GM12878 (cell line): ENCODE data around the gene APLP2.

Experiments
- CBX5 ChIP-seq: sonication (generic); IDR thresholded peaks from 2 replicates; pipeline ENCODE4 v1.6.1; 2016; ENCODE audit warnings: low read depth, moderate library complexity, mild to moderate bottlenecking, inconsistent platforms
- CTCF ChIP-seq, 3 experiments: IDR thresholded peaks in 2 of 3; conservative IDR thresholded peaks in 1 of 3; 2 replicates each; pipeline ENCODE4 v1.5.1; 2011; ENCODE audit warnings: low read depth in 3 of 3, low read length in 3 of 3, mild to moderate bottlenecking in 3 of 3, control low read depth in 2 of 3, moderate library complexity in 2 of 3, inconsistent platforms in 1 of 3, mixed read lengths in 1 of 3; ENCODE audit not compliant: control insufficient read depth in 2 of 3, insufficient read depth in 1 of 3; ENCODE audit errors: extremely low read depth in 1 of 3
- EP300 ChIP-seq, 2 experiments: fragments of 150-350 bp in 1 of 2; IDR thresholded peaks; 2 replicates each; pipeline ENCODE4 v1.6.1; 2011 to 2012; ENCODE audit warnings: low read depth in 2 of 2, low read length in 2 of 2, borderline replicate concordance in 1 of 2, improper control_type of control experiment in 1 of 2, inconsistent platforms in 1 of 2; ENCODE audit not compliant: control insufficient read depth in 1 of 2
- HDAC6 ChIP-seq: fragments of 200-600 bp; sonication (generic); IDR thresholded peaks from one replicate; pipeline ENCODE4 v1.8.0; 2017; ENCODE audit warnings: antibody characterized with exemption; ENCODE audit not compliant: unreplicated experiment
- MEF2A ChIP-seq: IDR thresholded peaks from 2 replicates; pipeline ENCODE4 v1.6.1; 2011; ENCODE audit warnings: low read depth, mild to moderate bottlenecking, low read length, moderate library complexity; ENCODE audit not compliant: insufficient read depth
- NRF1 ChIP-seq: conservative IDR thresholded peaks from 2 replicates; pipeline ENCODE4 v1.6.1; 2011; ENCODE audit warnings: mild to moderate bottlenecking, low read depth, low read length, improper control_type of control experiment
- POLR2A ChIP-seq: IDR thresholded peaks from 2 replicates; pipeline ENCODE4 v1.6.1; 2011; ENCODE audit warnings: low read depth, mild to moderate bottlenecking, low read length
- SREBF1 ChIP-seq: IDR thresholded peaks from 2 replicates; pipeline ENCODE4 v1.6.1; 2012; ENCODE audit warnings: mild to moderate bottlenecking, low read length
- STAT3 ChIP-seq: IDR thresholded peaks from 2 replicates; pipeline ENCODE4 v1.6.1; 2011; ENCODE audit warnings: low read depth, low read length, improper control_type of control experiment
- ZNF207 ChIP-seq: fragments of 450-650 bp; IDR thresholded peaks from 2 replicates; pipeline ENCODE4 v1.6.1; 2014; ENCODE audit warnings: antibody characterized with exemption, mild to moderate bottlenecking, borderline replicate concordance

DNA sequence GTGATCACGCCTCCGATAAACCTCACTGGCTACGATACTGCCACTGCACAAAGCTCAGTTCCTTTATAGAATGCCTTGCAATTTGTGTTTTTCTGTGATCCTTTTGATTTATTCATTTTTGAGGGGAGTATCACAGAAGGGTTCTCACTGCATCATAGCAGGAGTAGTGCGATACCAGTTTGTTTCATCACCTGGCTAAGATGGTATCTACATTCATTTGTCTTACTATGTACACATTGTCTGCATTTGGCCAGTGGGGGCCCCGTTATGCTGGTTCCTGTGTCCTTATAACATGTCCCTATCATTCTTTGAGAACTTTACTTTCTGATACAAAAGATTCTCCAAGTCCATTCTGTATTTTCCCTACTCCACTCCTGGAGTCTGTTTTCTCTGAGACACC is 44.6 kb downstream of the APLP2 start:
- no peak for TF ChIP-seq CTCF (IDR thresholded peaks at IDR 0.05 in 2 of 3, conservative IDR thresholded peaks at IDR 0.05 in 1 of 3; ENCODE audit: control insufficient read depth in 2 of 3, extremely low read depth in 1 of 3, insufficient read depth in 1 of 3, low read depth in 3 of 3, low read length in 3 of 3)
- TF ChIP-seq MEF2A, result no peak
- no peak for TF ChIP-seq POLR2A
- TF ChIP-seq ZNF207, result no peak
- TF ChIP-seq HDAC6, result no peak
- TF ChIP-seq CBX5, result no peak
- no peak for TF ChIP-seq EP300 (IDR thresholded peaks at IDR 0.05; ENCODE audit: borderline replicate concordance in 1 of 2, control insufficient read depth in 1 of 2, low read depth in 2 of 2, low read length in 2 of 2)
- TF ChIP-seq STAT3, result no peak
- TF ChIP-seq NRF1, result no peak
- no peak for TF ChIP-seq SREBF1
